H1 (cell line): Measurements from ENCODE around the gene RASL10B. TPM values are rescaled to one million over a fixed set of nuclear protein-coding genes. Genes with fewer than 3 reads are reported as not detected.

Experiments
- CREB1 ChIP-seq: IDR thresholded peaks from 2 replicates; pipeline ENCODE4 v1.6.1; 2012; ENCODE audit warnings: inconsistent platforms
- SAP30 ChIP-seq: fragments of 300-600 bp; sonication (generic); IDR thresholded peaks from 2 replicates; pipeline ENCODE4 v1.7.1; 2012; ENCODE audit warnings: low read length, moderate library complexity, mild to moderate bottlenecking, inconsistent platforms; ENCODE audit not compliant: insufficient read depth, insufficient replicate concordance
- polyA plus RNA-seq, 7 experiments: library from polyadenylated mRNA; depleted of rRNA in 3 of 7; stranded (reverse) in 5 of 7; unstranded in 2 of 7; fragments of >200 nt in 5 of 7; fragments of 200-250 nt in 2 of 7; gene quantifications; 1 replicate in 5 of 7; 2 replicates in 1 of 7; 4 replicates in 1 of 7; pipeline versions ENCODE4 v1.2.1 to v1.2.3, GENCODE V29; 2011 to 2013; ENCODE audit warnings: missing spikeins in 2 of 7, mixed read lengths in 2 of 7
- total RNA-seq: library from RNA; stranded (reverse); fragmentation: NEBNext Ultra II Directional; extraction: Animal tissue kit (Norgen Biotek cat#: 25700); gene quantifications from 2 replicates; pipeline ENCODE4 v1.2.1, GENCODE V29; 2021

Gene RASL10B
- total and polyA plus RNA-seq, 2 of the 8 experiments (the other 6 are each of a cell fraction or from before 2014, with no cell fraction given) = 17.5 to 22.8 TPM

DNA sequence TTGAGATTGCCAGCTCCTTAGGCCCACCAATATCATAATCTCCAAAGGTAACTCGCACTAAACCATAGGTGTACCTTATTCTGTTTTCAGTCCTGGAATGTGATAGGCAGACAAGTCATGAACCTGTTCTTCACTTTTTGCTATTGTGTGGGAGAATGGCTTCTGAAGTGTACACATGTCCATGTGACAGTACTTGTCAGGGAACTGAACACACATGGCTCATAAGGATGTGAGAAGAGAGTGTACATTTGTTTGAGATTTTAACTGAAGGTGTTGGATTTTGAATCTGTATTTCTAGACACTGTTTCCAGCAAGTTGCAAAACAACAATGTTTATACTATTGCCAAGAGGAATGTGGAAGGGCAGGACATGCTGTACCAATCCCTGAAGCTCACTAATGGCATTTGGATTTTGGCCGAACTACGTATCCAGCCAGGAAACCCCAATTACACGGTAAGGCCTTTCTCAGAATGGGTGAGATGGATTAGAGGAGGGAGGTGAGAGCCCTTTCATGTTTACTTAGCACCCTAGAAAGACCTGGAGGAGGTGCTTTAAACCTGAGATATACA lies 14.5 kb upstream of the RASL10B start (continued):
- no peak for TF ChIP-seq CREB1
- no peak for TF ChIP-seq SAP30
